Measurements from ENCODE around the gene KIF2A. TPM values are rescaled to one million over a fixed set of nuclear protein-coding genes. Genes with fewer than 3 reads are reported as not detected.

KIF2A gene
- total and polyA plus RNA-seq, 2 of the 13 experiments (the other 11 are each of a cell fraction or from before 2014, with no cell fraction given) = 8.5 to 19.2 TPM

DNA sequence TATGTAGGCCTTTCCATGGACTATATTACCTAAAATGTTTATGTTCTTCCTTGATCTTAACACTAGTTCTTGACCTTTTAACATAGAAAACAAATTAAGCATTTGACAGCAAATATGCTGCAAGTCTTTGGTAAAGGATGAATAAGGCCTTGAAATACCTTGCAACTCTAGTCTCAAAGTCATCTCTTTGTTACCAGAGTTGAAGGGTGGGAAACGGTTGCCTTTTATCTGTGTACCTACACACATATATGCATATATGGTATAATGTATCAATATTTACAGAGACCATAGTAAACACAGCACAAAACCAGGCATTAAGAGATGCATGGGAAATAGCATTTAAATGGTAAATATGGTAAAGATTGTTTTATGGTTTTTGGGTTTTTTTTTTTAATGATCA, 16.5 kb downstream of the KIF2A start (continued):
- TF ChIP-seq ZNF207 (IDR thresholded peaks at IDR 0.05; ENCODE audit: borderline replicate concordance) = no peak
- no peak for TF ChIP-seq NFE2L2 (IDR thresholded peaks at IDR 0.05; ENCODE audit: low read length)
- TF ChIP-seq ZNF788 (CRISPR knock-in tag; IDR thresholded peaks at IDR 0.05; ENCODE audit: borderline replicate concordance) = no peak
- TF ChIP-seq CEBPG (CRISPR knock-in tag; IDR thresholded peaks at IDR 0.05) = peak; percentile 30; the same call in 1 of the 2 replicates
- no peak; the same call in 1 of the 2 replicates for TF ChIP-seq ISL2 (CRISPR knock-in tag; IDR thresholded peaks at IDR 0.05)
- TF ChIP-seq SNAPC2 (CRISPR knock-in tag; IDR thresholded peaks at IDR 0.05) = no peak
- 0 out of 2 replicates have a peak, but pooled peaks have one; percentile 35 for TF ChIP-seq GFI1 (CRISPR knock-in tag; IDR thresholded peaks at IDR 0.05; ENCODE audit: borderline replicate concordance)
- TF ChIP-seq, protein P1, sequence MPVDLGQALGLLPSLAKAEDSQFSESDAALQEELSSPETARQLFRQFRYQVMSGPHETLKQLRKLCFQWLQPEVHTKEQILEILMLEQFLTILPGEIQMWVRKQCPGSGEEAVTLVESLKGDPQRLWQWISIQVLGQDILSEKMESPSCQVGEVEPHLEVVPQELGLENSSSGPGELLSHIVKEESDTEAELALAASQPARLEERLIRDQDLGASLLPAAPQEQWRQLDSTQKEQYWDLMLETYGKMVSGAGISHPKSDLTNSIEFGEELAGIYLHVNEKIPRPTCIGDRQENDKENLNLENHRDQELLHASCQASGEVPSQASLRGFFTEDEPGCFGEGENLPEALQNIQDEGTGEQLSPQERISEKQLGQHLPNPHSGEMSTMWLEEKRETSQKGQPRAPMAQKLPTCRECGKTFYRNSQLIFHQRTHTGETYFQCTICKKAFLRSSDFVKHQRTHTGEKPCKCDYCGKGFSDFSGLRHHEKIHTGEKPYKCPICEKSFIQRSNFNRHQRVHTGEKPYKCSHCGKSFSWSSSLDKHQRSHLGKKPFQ (CRISPR knock-in tag; IDR thresholded peaks at IDR 0.05; ENCODE audit: insufficient replicate concordance) = no peak
- TF ChIP-seq THYN1 (CRISPR knock-in tag; IDR thresholded peaks at IDR 0.05; ENCODE audit: borderline replicate concordance, low read depth) = no peak
- TF ChIP-seq HNRNPL (IDR thresholded peaks at IDR 0.05; ENCODE audit: low read depth, low read length) = no peak
- no peak for TF ChIP-seq ZFY (CRISPR knock-in tag; IDR thresholded peaks at IDR 0.05)
- no peak for TF ChIP-seq REPIN1 (CRISPR knock-in tag; IDR thresholded peaks at IDR 0.05; ENCODE audit: borderline replicate concordance, low read depth)
- TF ChIP-seq, protein P2, sequence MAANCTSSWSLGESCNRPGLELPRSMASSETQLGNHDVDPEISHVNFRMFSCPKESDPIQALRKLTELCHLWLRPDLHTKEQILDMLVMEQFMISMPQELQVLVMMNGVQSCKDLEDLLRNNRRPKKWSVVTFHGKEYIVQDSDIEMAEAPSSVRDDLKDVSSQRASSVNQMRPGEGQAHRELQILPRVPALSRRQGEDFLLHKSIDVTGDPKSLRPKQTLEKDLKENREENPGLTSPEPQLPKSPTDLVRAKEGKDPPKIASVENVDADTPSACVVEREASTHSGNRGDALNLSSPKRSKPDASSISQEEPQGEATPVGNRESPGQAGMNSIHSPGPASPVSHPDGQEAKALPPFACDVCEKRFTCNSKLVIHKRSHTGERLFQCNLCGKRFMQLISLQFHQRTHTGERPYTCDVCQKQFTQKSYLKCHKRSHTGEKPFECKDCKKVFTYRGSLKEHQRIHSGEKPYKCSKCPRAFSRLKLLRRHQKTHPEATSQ (CRISPR knock-in tag; IDR thresholded peaks at IDR 0.05; ENCODE audit: borderline replicate concordance) = no peak
- TF ChIP-seq IRX3 (CRISPR knock-in tag; IDR thresholded peaks at IDR 0.05; ENCODE audit: borderline replicate concordance, low read depth) = no peak
- TF ChIP-seq SRSF1 (optimal IDR thresholded peaks at IDR 0.05; ENCODE audit: low read depth, low read length) = no peak
- TF ChIP-seq ZNF160 (CRISPR knock-in tag; IDR thresholded peaks at IDR 0.05) = no peak
- TF ChIP-seq ZNF530 (CRISPR knock-in tag; IDR thresholded peaks at IDR 0.05; ENCODE audit: low read depth) = no peak
- no peak for TF ChIP-seq EEA1 (CRISPR knock-in tag; IDR thresholded peaks at IDR 0.05; ENCODE audit: borderline replicate concordance)
- TF ChIP-seq KMT2A (CRISPR knock-in tag; IDR thresholded peaks at IDR 0.05) = no peak
- TF ChIP-seq ZNF546 (CRISPR knock-in tag; conservative IDR thresholded peaks at IDR 0.05) = no peak
- TF ChIP-seq, protein P3, sequence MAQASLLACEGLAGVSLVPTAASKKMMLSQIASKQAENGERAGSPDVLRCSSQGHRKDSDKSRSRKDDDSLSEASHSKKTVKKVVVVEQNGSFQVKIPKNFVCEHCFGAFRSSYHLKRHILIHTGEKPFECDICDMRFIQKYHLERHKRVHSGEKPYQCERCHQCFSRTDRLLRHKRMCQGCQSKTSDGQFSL (CRISPR knock-in tag; IDR thresholded peaks at IDR 0.05) = no peak
- TF ChIP-seq, protein P4, sequence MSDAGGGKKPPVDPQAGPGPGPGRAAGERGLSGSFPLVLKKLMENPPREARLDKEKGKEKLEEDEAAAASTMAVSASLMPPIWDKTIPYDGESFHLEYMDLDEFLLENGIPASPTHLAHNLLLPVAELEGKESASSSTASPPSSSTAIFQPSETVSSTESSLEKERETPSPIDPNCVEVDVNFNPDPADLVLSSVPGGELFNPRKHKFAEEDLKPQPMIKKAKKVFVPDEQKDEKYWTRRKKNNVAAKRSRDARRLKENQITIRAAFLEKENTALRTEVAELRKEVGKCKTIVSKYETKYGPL (CRISPR knock-in tag; IDR thresholded peaks at IDR 0.05) = no peak
- no peak for TF ChIP-seq KAT2B (IDR thresholded peaks at IDR 0.05; ENCODE audit: borderline replicate concordance, low read depth, low read length)
- no peak for TF ChIP-seq HES4 (CRISPR knock-in tag; IDR thresholded peaks at IDR 0.05; ENCODE audit: borderline replicate concordance)
- no peak for TF ChIP-seq PAX8 (CRISPR knock-in tag; IDR thresholded peaks at IDR 0.05; ENCODE audit: borderline replicate concordance)
- TF ChIP-seq FOSL1 (CRISPR knock-in tag; IDR thresholded peaks at IDR 0.05; ENCODE audit: borderline replicate concordance) = no peak
- 0 out of 2 replicates have a peak, but pooled peaks have one; percentile 48 for TF ChIP-seq SMAD3 (CRISPR knock-in tag; IDR thresholded peaks at IDR 0.05)
- TF ChIP-seq MED8 (CRISPR knock-in tag; IDR thresholded peaks at IDR 0.05; ENCODE audit: insufficient replicate concordance) = no peak
